ENCODE data around the gene KRT24. TPM values are rescaled to one million over a fixed set of nuclear protein-coding genes. Genes with fewer than 3 reads are reported as not detected.

Gene KRT24
- total RNA-seq, 1 experiment from 2014 or later, result not detected

DNA sequence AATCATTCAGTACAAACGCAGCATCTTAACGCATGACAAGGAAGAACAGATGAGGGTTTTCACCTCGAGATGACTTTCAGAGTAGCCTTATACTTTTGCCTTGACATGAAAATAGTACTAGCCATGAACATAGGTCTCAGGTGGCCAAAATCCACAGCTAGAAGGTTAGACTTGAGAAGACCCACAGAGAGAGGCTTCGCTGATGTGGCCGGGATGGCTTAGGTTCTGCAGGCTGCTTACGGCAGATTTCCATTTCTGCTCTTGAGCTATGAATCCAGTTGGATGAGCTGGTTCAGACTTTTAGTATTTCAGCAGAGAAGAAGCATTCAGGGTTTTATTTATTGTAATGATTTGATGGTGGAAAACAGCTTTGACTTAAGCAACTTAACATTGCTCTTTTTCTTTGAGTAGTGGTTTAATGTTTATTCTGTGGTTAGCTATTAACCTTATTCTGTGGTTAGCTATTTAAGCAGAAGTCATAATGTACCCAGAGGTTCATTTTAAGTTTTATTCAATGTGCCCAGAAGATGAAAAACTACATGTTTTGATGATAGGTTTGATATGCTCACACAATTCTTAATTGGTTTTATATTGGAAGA lies 7.6 kb downstream of the KRT24 start:
- no peak for DNase-seq (ENCODE audit: low read depth, low spot score)
- intact Hi-C loops (cut with micrococcal nuclease; ENCODE audit: unreplicated experiment) (no loop called here), in situ Hi-C loops (cut with HindIII; ENCODE audit: low pct_unique_long_range_greater_than_20kb, low sequenced_read_pairs) (no loop called here)

DNA sequence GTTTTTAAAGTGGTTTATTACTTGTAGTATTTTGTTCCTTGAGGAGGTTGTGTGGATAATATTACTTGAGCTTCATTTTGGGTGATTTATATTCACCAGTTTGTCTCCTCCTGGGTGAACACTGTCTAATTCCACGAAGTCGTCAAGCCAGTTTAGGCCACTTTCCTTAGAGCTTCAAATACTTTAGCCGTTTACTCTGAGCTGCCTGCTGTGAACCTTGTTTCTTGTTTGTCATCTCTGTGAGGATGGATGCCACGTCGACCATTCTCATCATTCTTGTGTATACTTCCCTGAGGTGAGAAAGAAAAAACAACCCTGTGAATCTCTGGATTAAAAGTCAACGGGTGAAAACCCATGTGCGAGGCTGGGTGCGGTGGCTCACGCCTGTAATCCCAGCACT lies 9.0 kb downstream of the KRT24 start:
- ChIA-PET CTCF (no interaction called here), POLR2A (interaction anchor here (0.6 kb wide), 1 partner anchor 623 kb away, joined by 4 read pairs; no protein-coding TSS in a partner anchor)
- no TSS peak for BruUV-seq (replicated peaks)
- Histone ChIP-seq H3K27ac (ENCODE audit: low read length) (no peak overlapping the region), H3K27me3 (ENCODE audit: control insufficient read depth, insufficient read depth, low read length) (peaks cover 14% of the 10 kb centered on the region; the same call in 1 of the 2 replicates), H3K36me3 (ENCODE audit: control insufficient read depth, insufficient read depth, low read length) (no peaks in the 10 kb centered on the region), H3K4me3 (ENCODE audit: low read depth in 2 of 2, low read length in 2 of 2) (no peak overlapping the region), H3K9me3 (ENCODE audit: control insufficient read depth, insufficient read depth, low read depth, low read length) (no peaks in the 10 kb centered on the region), H3K4me1 (ENCODE audit: control insufficient read depth, insufficient read depth, low read length) (no peaks in the 10 kb centered on the region)
- no peak for DNase-seq (ENCODE audit: low read depth, low spot score)
- TF ChIP-seq, protein P1, sequence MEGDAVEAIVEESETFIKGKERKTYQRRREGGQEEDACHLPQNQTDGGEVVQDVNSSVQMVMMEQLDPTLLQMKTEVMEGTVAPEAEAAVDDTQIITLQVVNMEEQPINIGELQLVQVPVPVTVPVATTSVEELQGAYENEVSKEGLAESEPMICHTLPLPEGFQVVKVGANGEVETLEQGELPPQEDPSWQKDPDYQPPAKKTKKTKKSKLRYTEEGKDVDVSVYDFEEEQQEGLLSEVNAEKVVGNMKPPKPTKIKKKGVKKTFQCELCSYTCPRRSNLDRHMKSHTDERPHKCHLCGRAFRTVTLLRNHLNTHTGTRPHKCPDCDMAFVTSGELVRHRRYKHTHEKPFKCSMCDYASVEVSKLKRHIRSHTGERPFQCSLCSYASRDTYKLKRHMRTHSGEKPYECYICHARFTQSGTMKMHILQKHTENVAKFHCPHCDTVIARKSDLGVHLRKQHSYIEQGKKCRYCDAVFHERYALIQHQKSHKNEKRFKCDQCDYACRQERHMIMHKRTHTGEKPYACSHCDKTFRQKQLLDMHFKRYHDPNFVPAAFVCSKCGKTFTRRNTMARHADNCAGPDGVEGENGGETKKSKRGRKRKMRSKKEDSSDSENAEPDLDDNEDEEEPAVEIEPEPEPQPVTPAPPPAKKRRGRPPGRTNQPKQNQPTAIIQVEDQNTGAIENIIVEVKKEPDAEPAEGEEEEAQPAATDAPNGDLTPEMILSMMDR (IDR thresholded peaks at IDR 0.05), result no peak
- TF ChIP-seq, protein P2, sequence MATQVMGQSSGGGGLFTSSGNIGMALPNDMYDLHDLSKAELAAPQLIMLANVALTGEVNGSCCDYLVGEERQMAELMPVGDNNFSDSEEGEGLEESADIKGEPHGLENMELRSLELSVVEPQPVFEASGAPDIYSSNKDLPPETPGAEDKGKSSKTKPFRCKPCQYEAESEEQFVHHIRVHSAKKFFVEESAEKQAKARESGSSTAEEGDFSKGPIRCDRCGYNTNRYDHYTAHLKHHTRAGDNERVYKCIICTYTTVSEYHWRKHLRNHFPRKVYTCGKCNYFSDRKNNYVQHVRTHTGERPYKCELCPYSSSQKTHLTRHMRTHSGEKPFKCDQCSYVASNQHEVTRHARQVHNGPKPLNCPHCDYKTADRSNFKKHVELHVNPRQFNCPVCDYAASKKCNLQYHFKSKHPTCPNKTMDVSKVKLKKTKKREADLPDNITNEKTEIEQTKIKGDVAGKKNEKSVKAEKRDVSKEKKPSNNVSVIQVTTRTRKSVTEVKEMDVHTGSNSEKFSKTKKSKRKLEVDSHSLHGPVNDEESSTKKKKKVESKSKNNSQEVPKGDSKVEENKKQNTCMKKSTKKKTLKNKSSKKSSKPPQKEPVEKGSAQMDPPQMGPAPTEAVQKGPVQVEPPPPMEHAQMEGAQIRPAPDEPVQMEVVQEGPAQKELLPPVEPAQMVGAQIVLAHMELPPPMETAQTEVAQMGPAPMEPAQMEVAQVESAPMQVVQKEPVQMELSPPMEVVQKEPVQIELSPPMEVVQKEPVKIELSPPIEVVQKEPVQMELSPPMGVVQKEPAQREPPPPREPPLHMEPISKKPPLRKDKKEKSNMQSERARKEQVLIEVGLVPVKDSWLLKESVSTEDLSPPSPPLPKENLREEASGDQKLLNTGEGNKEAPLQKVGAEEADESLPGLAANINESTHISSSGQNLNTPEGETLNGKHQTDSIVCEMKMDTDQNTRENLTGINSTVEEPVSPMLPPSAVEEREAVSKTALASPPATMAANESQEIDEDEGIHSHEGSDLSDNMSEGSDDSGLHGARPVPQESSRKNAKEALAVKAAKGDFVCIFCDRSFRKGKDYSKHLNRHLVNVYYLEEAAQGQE (IDR thresholded peaks at IDR 0.05; ENCODE audit: insufficient read depth in 1 of 2, low read depth in 2 of 2, low read length in 1 of 2), result no peak
- TF ChIP-seq SIN3A (IDR thresholded peaks at IDR 0.05; ENCODE audit: borderline replicate concordance, insufficient read depth, low read depth, low read length) (no peak), POLR2AphosphoS5 (IDR thresholded peaks at IDR 0.05; ENCODE audit: low read depth, low read length) (no peak), TCF7L2 (IDR thresholded peaks at IDR 0.05; ENCODE audit: low read depth, low read length) (no peak)
- ATAC-seq, result no peak
- intact Hi-C loops (cut with micrococcal nuclease; ENCODE audit: unreplicated experiment), result no loop called here
- in situ Hi-C loops (cut with HindIII; ENCODE audit: low pct_unique_long_range_greater_than_20kb, low sequenced_read_pairs), result no loop called here

More for the DNA sequence above, 7.6 kb downstream of the KRT24 start:
- no peak overlapping the region for H3K4me3 ChIP-seq (ENCODE audit: low read depth in 2 of 2, low read length in 2 of 2)
- H3K4me1 ChIP-seq (ENCODE audit: control insufficient read depth, insufficient read depth, low read length), result no peaks in the 10 kb centered on the region
- peaks cover 14% of the 10 kb centered on the region; the same call in 1 of the 2 replicates for H3K27me3 ChIP-seq (ENCODE audit: control insufficient read depth, insufficient read depth, low read length)
- H3K36me3 ChIP-seq (ENCODE audit: control insufficient read depth, insufficient read depth, low read length), result no peaks in the 10 kb centered on the region
- no peak for TF ChIP-seq TCF7L2 (IDR thresholded peaks at IDR 0.05; ENCODE audit: low read depth, low read length)
- TF ChIP-seq POLR2AphosphoS5 (IDR thresholded peaks at IDR 0.05; ENCODE audit: low read depth, low read length), result no peak
- TF ChIP-seq, protein P1 (IDR thresholded peaks at IDR 0.05), result no peak
- TF ChIP-seq, protein P2 (IDR thresholded peaks at IDR 0.05; ENCODE audit: insufficient read depth in 1 of 2, low read depth in 2 of 2, low read length in 1 of 2), result no peak
- no peak for TF ChIP-seq SIN3A (IDR thresholded peaks at IDR 0.05; ENCODE audit: borderline replicate concordance, insufficient read depth, low read depth, low read length)
- H3K27ac ChIP-seq (ENCODE audit: low read length), result no peak overlapping the region
- H3K9me3 ChIP-seq (ENCODE audit: control insufficient read depth, insufficient read depth, low read depth, low read length), result no peaks in the 10 kb centered on the region
- CTCF ChIA-PET, result interaction anchor here (0.6 kb wide), 1 partner anchor 163 kb away, joined by 5 read pairs; no protein-coding TSS in a partner anchor
- no TSS peak for BruUV-seq (replicated peaks)
- ATAC-seq, result no peak
- POLR2A ChIA-PET, result no interaction called here

All from Panc1 (cell line).